NCI-H2081 (cell line): ENCODE data around the gene WDR75.
"Not testable (repeated sequence)": the region's sequence is repeated elsewhere in the genome, so short reads cannot be mapped to it uniquely, and the experiment has no call there.

Experiments used
- DNase-seq, 2 experiments: peaks; one replicate each; lab custom pipeline; 2025; lab: John Stamatoyannopoulos, UW

The WDR75 gene

GRCh38 chr2:189441709-189442074, 418 bp downstream of the WDR75 start:
- DNase-seq = no peak

- DNase-seq = no peak
These were observed 1.2 kb downstream of the WDR75 start for GRCh38 chr2:189442468-189442867.

- no peak for DNase-seq
These were observed 3.0 kb downstream of the WDR75 start for GRCh38 chr2:189444322-189444721.

- no peak for DNase-seq
These were observed 5.5 kb downstream of the WDR75 start for GRCh38 chr2:189446780-189447179.

GRCh38 chr2:189454009-189454408, 12.7 kb downstream of the WDR75 start:
- DNase-seq = no peak

- DNase-seq = no peak
These were observed 23.8 kb downstream of the WDR75 start for GRCh38 chr2:189465076-189465475.

GRCh38 chr2:189465478-189465877, 24.2 kb downstream of the WDR75 start:
- DNase-seq = no peak

GRCh38 chr2:189466046-189466445, 24.8 kb downstream of the WDR75 start:
- no peak for DNase-seq

- no peak for DNase-seq
These were observed 25.4 kb downstream of the WDR75 start for GRCh38 chr2:189466656-189467055.

GRCh38 chr2:189467160-189467559, 25.9 kb downstream of the WDR75 start:
- DNase-seq = no peak

- DNase-seq = no peak
These were observed 26.3 kb downstream of the WDR75 start for GRCh38 chr2:189467593-189467992.

GRCh38 chr2:189474526-189474925, 33.3 kb downstream of the WDR75 start:
- DNase-seq = no peak

- no peak for DNase-seq
These were observed 36.5 kb downstream of the WDR75 start for GRCh38 chr2:189477756-189478155.

- DNase-seq = not testable (repeated sequence)
These were observed 37.0 kb downstream of the WDR75 start for GRCh38 chr2:189478289-189478688.

GRCh38 chr2:189481071-189481470, 39.8 kb downstream of the WDR75 start:
- DNase-seq = no peak

- DNase-seq = no peak
These were observed 42.3 kb downstream of the WDR75 start for GRCh38 chr2:189483571-189483970.

GRCh38 chr2:189483980-189484740, 42.9 kb downstream of the WDR75 start:
- no peak for DNase-seq

- no peak for DNase-seq
These were observed 43.9 kb downstream of the WDR75 start for GRCh38 chr2:189485146-189485545.

GRCh38 chr2:189486237-189486770, 45.0 kb downstream of the WDR75 start:
- no peak for DNase-seq

GRCh38 chr2:189487283-189488007, 46.2 kb downstream of the WDR75 start:
- no peak for DNase-seq

GRCh38 chr2:189488008-189488310, 46.7 kb downstream of the WDR75 start:
- no peak for DNase-seq

- no peak for DNase-seq
These were observed 51.2 kb downstream of the WDR75 start for GRCh38 chr2:189492451-189492850.

- no peak for DNase-seq
These were observed 56.9 kb downstream of the WDR75 start for GRCh38 chr2:189498205-189498604.

GRCh38 chr2:189499137-189499536, 57.9 kb downstream of the WDR75 start:
- DNase-seq = no peak
